ENCODE measurements around the gene AK8.

AK8 gene

GRCh38 chr9:132887181-132888120 lies 9.4 kb upstream of the AK8 start:
- no peak for DNase-seq (ENCODE audit: low read depth in 2 of 2)

DNA sequence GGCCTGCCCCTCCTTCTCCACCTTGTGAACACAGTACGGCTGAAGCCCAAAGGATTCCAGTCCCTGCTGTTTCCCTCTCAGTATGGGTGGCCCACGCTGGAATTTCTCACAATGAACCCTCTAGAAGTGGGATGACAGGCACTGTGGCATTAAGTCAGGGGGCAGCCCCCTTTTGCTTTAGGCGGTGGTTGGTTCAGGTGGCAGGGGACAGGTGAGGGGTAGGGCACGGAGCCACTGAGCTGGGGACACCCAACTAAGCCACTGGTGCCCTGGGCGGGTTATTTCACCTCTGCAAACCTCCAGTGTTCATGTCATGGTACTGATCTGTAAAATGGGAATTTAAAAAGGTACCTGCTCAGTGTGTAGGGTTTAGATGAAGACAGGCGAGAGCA lies 8.2 kb upstream of the AK8 start:
- DNase-seq (ENCODE audit: low read depth in 2 of 2) = no peak

DNA sequence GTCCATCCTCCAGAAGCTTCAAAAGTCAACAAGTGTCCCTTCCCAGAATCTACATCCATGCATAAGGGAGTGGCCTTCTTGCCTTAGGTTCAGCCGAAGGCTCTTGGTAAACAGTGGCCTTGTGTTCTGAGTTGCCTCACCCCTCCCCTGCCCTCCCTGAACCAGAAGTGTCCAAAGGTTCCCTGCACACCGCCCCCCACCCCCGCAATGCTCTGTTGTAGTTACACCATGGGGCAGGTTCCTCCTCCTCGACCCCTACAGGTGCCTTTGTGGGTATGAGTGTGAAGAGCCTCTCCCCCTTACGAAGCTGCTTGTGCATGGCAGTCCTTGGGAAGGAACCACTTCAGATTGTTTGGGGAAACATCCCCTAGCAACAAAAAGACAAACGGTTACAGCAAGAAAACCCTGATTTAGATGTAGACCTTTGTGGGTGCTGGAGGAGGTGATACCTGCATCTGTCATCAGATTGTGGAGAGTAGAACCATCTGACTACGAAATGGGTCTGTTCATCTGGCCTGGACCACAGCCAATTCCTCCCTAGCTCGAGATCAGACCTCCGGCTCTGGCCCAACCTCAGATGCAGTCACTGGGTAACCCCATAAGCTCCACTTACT lies 7.7 kb upstream of the AK8 start:
- DNase-seq (ENCODE audit: low read depth in 2 of 2) = no peak

DNA sequence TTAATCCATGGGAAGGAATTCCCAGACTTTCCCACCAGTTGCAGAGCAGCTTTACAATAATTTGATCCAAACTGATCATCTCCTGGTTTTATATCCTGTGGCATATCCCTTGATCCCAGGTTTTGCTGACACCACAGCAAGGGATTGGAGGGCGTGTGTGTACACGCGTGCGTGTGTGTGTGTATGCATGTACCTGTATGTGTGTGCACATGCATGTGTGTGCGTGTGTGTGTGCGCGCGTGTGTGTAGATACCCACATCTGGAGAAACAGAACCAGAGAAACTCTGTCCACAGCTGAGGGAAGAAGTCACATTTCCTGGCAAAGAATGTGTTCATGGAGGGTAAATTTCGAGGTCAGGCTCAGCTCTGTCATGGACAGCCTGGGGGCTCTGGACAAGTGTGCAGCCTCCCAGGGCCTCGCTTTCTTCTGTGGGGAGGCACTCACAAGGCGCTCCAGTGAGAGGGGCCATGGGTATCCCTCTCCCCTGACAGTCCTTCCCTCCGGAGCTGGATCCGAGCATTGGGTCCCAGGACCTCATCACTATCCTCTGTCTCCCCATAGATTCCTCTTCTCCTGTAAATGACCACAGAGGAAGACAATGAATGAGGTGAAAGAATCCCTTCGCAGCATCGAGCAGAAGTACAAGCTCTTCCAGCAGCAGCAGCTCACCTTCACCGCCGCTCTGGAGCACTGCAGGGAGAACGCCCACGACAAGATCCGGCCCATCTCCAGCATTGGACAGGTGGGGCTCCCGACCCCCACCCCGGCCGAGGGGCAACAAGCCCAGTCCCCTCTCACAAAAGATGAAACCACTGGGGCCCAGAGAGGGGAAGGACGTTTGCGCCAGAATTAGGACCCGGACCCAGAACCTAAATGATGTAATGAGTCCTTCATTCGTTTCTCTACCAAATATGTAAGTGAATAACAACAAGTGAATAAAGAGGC lies 5.5 kb upstream of the AK8 start:
- no peak for DNase-seq (ENCODE audit: low read depth in 2 of 2)

DNA sequence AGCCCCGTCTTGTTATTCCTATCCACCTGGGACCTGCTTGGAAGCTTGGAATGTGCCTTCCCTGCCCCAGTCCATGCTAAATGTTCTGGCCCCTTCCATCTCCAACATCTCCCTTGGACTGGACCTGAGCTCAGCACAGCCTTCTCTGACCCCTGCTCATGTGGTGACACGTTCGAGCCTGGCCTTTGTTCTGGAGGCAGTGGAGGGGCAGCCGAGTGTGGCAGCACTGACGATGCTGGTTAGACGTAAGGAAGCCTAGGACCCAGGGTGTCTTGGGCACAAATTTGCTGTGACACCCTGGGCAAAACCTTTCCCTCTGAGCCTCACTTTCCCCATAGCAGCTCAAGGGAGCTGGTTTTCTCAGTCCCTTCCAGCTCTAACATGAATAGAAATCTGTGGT lies 4.5 kb upstream of the AK8 start:
- DNase-seq (ENCODE audit: low read depth in 2 of 2) = no peak

DNA sequence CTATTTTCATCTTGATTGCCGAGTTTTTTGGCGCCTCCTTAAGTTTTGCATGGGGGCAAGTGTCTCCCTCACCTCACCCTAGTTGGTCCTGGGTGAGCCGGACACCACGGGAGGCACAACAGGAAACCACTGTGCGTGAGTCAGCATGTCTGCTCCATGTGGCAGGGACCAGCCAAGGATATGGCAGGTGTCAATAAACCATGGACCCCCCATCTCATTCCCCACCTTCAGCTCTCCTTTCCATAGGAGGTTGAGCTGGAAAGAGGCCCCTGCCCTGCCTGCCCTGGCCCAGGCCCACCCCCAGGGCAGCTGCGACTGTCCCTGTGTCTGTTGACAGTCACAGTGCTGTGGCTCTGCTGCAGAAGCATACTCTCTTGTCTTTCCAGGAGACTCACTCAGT lies 3.7 kb upstream of the AK8 start:
- no peak for DNase-seq (ENCODE audit: low read depth in 2 of 2)

GRCh38 chr9:132880324-132880661 lies 2.2 kb upstream of the AK8 start:
- no peak for DNase-seq (ENCODE audit: low read depth in 2 of 2)

DNA sequence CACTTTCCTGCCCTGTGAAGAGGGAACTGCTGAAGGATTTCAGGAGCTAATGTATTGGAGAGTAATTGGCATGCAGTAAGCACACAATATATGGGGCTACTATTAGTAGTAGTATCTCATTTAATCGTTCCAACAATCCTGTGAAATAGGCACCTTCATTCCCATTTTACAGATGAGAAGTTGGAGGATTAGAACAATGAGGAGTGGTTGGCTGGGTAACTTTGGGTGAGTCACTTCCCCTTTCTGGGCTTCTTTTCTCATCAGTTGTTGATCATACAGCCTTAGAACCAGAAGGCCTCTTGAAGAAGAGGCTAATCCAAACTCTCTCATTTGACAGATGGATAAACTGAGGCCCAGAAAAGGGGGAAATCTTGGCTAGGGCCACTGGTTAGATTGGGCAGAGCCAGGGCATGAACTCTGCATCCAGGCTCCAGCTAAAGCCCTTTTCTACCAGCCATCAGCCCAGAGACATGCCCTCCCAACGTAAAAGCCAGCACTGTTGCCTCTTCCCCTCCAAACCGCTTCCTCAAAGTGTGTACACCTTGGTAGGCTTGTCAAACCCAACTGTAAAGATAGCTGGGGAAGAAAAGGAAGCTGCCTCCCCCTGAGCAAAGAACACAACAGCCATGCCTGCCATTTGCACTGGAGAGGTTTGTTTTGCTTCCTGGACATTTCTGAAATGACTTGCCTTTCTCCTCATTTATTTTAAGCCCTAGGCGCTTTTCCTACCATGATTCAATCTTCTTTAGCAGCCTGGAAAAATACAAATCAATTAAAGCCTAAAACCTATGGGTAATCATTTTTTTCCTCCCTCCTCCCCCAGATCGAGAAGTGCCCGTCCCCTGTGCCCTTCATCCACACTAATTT lies 1.6 kb upstream of the AK8 start:
- DNase-seq (ENCODE audit: low read depth in 2 of 2) = no peak

GRCh38 chr9:132878695-132879456 lies 792 bp upstream of the AK8 start, which contains the start of gene SPACA9:
SPACA9 (plus strand) TSS chr9:132878898; CDS start chr9:132883948, 5,050 bp downstream.
- DNase-seq (ENCODE audit: low read depth in 2 of 2) = no peak

- DNase-seq (ENCODE audit: low read depth in 2 of 2) = no peak
These were observed 643 bp downstream of the AK8 start for GRCh38 chr9:132877458-132877823.

GRCh38 chr9:132876849-132877248 lies 1.2 kb downstream of the AK8 start:
- DNase-seq (ENCODE audit: low read depth in 2 of 2) = no peak

GRCh38 chr9:132875159-132875558 lies 2.9 kb downstream of the AK8 start:
- no peak for DNase-seq (ENCODE audit: low read depth in 2 of 2)

DNA sequence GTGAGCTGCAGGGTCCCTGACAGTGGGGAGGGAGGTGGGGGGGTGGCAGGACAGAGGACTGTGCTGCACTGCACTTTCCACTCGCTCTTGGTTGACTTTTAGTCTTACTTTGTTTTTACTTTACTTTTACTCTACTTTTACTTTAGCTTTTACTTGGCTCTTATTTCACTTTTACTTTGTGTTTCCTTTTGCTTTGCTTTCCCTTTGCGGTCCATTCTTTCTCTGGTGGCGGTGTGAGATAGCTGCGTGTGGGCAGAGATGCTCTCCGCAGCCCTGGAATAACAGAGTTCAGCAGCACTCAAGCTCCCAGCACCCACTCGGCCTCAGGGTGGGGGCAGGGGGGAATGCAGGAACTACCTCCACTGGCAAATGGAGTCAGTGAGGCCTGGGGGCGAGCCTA lies 4.7 kb downstream of the AK8 start:
- no peak for DNase-seq (ENCODE audit: low read depth in 2 of 2)

DNA sequence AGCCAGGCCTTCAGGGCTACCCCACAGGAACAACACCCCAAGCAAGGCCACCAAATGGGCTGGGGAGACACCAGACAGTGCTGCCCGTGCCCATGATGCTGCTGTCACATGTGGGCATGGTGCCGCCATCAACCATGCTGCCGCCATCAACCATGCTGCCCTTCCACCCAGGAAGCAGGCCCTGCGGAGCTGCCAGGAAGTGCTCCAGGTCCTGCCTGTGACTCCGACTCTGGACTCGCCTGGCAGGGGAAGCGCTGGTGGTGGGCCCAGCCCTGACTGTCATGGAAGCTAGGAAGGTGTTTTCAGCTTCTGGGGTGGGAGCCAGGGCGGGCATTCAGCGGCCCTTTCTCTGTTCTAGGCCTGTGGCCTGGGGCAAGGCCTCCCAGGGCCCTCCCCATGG lies 8.8 kb downstream of the AK8 start:
- no peak for DNase-seq (ENCODE audit: low read depth in 2 of 2)

- DNase-seq (ENCODE audit: low read depth in 2 of 2) = no peak
These were observed 11.2 kb downstream of the AK8 start for GRCh38 chr9:132866898-132867297.

GRCh38 chr9:132864691-132865090 lies 13.4 kb downstream of the AK8 start:
- DNase-seq (ENCODE audit: low read depth in 2 of 2) = no peak

GRCh38 chr9:132864277-132864676 lies 13.8 kb downstream of the AK8 start:
- no peak for DNase-seq (ENCODE audit: low read depth in 2 of 2)

GRCh38 chr9:132863096-132863495 lies 15.0 kb downstream of the AK8 start:
- no peak for DNase-seq (ENCODE audit: low read depth in 2 of 2)

GRCh38 chr9:132862533-132862932 lies 15.6 kb downstream of the AK8 start:
- DNase-seq (ENCODE audit: low read depth in 2 of 2) = no peak

GRCh38 chr9:132861666-132862065 lies 16.4 kb downstream of the AK8 start:
- DNase-seq (ENCODE audit: low read depth in 2 of 2) = no peak

DNA sequence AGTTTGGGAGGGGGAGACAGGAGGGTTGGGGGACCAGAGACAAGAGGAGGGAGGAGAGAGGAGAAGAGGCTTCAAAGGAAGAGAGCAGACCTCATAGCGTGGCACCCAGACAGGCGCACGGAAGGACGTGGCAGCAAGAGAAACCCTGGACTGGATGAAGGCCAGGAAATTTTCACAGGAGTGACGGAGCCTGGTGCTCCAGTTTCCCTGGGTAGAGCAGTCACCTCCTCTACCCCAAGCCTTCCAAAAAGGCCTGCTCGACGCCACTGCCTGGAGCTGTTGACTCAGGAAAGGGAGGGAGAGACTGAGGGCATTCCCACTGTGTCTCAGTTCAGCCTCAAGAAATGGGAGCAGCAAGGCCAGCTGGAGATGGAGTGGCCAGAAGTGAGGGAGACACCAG lies 19.3 kb downstream of the AK8 start:
- no peak for DNase-seq (ENCODE audit: low read depth in 2 of 2)

All from stimulated activated CD8-positive, alpha-beta memory T cell treated with anti-CD3 and anti-CD28 coated beads, Interleukin-7, amount 100 ng/mL, for 1 hour (primary cell).